GM18526 (cell line): ENCODE data around the gene COPS2.

Experiments used
- POLR2A ChIP-seq: IDR thresholded peaks from 3 replicates; pipeline ENCODE4 v1.6.1; 2011; ENCODE audit not compliant: insufficient read length; ENCODE audit errors: extremely low read depth

The COPS2 gene

GRCh38 chr15:49085696-49086459, 69.5 kb downstream of the COPS2 start:
- TF ChIP-seq POLR2A, result no peak

GRCh38 chr15:49084285-49084570, 71.2 kb downstream of the COPS2 start:
- TF ChIP-seq POLR2A, result no peak

- TF ChIP-seq POLR2A, result no peak
Measured at GRCh38 chr15:49083401-49084284, 71.8 kb downstream of the COPS2 start.

GRCh38 chr15:49082960-49083359, 72.4 kb downstream of the COPS2 start:
- TF ChIP-seq POLR2A, result no peak

- no peak for TF ChIP-seq POLR2A
Measured at GRCh38 chr15:49079340-49080039, 75.9 kb downstream of the COPS2 start.

- TF ChIP-seq POLR2A, result no peak
Measured at GRCh38 chr15:49075881-49076280, 79.5 kb downstream of the COPS2 start.
